GM21619 (cell line): ENCODE measurements around the gene LAMA2.

Experiments
- ATAC-seq: cut with Tn5 transposase; IDR thresholded peaks from one replicate; pipeline ENCODE4 v1.9.1; 2021; ENCODE audit not compliant: unreplicated experiment

Gene LAMA2

DNA sequence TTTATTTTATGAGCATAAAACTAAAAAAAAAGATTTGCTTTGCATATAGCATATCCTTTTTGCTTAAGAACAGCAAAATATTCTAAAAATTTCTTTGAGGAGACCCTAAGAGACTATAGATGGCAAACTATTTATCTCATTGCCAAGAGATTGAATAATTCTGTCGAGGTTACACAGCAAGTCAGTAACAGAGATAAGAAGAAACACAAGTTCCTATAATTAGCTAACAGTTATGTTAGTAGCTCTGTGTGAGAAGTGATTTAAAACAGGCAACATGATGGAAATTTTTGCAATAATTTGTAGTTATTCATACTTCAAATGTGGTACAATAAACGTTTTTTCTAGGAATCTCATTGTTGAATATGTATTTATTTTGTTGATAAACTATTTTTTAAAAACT is 9.1 kb downstream of the LAMA2 start:
- no peak for ATAC-seq

DNA sequence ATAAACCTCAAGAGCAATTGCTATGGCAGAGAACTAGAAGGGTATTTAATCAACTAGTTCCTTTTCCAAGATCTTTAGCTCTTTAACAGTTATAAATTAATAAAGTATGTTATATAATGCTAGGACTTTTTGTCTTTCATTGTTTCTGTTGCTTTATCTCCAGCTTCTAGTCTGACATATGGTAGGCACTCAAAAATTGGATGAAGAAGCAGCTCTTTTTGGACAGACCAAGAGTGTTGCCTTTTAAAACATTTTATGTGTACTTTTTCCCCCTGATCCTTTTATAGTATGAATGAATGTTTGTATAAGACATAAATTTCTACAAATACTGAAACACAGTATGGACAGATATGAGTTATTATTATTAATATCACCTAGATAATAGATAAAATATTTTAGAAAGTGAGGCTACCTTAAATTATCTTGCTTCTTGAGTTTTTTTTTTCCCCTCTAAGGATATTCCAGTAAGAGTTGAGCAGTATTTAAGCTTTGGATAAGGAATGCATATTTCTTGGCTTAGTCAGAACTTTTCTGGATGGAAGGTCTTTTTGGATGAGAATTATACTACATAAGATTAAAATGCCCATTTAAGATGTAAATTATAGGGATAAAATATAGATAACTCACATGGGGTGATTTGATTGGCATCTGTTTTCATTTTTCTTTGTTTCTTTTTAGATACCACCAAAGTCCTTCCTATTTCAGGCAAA is 16.6 kb downstream of the LAMA2 start:
- no peak for ATAC-seq

DNA sequence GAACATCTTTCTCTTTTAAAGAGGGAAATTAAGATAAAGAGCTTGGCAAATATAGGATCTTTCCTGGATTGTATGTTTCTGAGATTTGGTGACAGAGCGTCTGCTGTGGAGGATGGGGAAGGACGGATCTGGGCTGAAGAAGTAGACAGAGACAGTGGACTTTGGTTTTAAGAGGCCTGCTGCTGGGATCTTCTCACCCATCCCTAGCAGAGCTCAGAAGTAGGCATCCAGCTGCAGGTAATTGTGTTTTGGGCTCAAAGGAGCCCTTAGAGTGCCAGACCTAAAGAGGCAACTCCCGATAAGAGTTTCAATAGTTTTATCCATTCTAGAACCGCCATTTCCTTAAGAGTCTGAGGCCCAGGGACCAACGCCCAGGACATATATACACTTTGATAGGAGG is 20.8 kb downstream of the LAMA2 start:
- no peak for ATAC-seq

DNA sequence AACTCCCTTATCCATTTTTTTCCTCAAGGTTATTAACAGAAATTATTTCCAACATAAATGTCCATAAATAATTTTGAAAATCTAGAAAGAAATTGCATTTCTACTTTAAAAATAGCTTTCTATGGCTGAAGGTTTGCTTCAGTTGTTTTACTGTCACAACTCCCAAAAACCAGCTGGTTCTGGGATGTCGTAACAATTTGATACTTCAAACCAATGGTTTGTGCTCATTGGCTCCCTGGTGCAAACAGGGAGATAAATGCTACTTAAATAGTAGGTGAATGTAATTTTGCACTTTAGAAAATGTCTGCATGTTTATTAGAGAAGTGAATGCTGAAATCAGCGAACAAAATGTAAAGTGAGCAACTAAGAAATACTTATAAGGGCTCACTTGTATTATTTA is 31.1 kb downstream of the LAMA2 start:
- no peak for ATAC-seq

DNA sequence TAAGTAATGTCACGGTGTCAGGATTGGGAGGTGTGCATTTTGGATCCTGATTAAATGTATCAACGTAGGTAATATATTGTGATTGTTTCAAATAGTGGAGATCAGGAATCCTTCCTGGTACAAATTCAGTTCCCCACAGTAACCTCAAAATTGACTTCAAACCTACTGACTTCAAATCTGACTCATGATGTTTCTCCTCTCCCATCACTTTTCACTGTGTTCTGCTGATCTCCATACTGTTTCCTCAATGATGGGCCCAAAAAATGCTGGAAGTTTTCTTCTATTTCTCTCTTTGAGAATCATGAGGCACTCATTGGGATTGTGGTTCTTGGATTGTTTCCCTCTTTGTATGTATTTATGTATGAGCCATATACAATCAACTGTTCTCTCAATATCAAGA is 35.9 kb downstream of the LAMA2 start:
- ATAC-seq, result no peak

DNA sequence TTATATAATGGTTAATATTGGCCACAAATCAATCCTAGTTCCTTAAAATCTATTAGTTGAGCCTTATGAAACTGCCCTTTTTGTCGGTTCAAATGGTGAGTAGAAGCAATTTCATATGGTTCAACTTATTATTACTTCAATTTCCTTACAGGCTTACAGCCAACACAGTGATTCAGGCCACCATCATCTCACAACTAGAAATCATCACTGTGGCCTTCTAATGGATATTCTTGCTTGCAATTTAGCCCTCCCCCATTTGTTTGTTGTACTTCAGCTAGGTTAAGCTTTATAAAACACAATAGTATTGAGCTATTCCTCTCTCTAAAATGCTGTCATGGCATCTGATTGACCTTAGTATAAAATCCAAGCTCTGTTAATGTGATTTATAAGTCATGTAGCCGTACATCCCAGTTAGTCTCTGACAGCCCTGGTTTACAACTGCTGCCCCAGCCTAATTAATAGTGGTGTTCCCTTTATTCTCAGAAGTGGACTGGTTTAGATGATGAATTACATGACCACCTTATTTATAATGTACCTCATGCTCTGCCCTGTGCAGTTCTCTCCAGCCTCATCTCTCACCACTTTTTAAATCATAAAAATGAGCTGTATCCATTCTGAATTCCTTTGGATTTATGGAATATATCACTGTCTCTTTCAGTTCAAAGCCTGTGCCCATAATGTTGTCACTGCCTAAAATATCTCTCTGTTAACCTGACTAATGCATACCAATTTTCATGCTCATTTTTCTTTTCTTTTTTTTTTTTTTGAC is 36.7 kb downstream of the LAMA2 start:
- ATAC-seq, result no peak

DNA sequence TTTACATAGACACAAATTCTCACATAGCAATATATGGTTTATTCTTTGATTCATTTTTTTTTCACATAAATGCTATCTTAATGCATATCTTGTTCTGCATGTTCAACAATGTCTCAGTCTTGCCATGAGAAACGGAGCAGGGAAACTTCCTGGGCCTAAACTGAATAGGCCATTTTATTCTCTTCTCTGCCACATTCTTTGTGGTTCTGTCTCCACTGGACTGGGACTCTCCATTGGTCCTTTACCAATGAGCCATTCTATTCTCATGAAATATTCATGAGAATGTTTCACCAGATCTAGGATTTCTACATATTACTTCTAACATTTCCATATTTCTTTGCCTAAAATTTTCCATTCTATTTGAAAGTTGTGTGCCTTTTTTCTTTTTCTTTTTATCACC is 42.8 kb downstream of the LAMA2 start:
- ATAC-seq, result no peak

DNA sequence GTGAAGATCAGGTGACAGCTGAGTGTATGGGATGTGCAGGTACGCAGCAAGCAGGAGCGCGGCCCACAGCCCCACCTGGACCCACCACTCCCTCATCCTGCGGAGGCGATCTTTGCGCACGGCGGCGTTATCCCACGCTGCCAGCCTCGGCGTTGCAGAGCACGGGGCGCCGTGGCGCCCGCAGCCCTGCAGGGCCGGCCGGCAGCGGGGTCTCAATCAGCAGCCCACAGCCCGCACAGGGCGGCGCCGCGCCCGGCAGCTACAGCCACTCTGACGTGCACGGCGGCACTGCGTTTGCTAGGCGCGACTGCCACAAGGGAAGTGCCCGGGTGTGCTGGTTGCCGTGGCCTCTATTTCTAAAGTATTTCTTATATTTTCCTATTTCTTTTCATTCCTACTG is 46.9 kb downstream of the LAMA2 start:
- no peak for ATAC-seq

DNA sequence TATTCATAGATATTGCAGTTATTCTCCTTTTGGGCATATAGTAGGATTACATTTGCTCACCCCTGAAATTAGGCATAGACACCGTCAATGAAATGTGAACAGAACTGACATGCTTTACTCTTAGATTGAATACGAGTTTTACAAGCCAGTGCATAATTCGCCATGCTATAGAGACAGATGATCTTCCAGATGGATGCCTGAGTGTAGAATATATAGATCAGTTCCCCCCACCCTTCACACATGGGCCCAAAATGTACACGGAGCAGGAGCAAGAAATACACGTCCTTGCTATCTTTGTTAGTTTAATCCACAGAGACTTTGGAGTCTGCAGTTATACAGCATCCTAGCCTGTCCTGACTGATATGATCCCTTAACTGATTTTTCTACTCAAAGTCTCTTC is 47.4 kb downstream of the LAMA2 start:
- no peak for ATAC-seq

DNA sequence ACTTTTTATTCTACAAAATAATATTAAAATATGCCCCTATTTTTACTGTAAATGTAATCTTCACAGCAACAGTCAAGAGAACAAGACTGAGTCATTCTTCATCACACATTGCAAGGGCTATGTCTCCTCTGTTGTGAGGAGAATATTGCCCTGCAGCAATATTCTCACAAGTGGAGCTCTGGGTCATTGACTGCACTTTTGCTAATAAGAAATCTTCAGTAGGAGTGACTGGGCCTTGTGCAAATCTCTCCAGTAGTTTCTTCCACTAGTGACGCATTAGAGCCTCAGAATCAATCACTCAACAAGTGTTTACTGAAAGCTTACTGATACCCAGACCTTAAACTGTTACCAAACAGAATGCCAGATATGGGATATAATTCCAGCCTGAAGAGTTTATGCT is 49.1 kb downstream of the LAMA2 start:
- no peak for ATAC-seq

DNA sequence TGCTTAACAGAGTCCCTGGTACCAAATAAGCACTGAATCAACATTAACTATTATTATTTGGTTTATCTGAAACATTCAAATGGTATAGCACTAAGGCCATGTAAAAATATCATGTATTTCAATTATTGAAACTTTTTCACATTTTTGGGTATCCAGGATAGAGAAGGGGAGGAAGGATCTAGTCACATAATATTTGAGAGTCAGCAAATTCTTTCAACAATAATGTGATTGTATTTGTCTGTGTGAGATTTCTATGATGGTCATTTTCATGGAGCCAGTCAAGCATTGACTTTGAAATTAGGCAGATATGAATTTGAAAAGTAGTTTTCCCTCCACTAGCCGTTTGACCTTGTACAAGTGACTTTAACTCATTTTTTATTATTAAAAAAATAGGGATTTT is 67.9 kb downstream of the LAMA2 start:
- ATAC-seq, result no peak

DNA sequence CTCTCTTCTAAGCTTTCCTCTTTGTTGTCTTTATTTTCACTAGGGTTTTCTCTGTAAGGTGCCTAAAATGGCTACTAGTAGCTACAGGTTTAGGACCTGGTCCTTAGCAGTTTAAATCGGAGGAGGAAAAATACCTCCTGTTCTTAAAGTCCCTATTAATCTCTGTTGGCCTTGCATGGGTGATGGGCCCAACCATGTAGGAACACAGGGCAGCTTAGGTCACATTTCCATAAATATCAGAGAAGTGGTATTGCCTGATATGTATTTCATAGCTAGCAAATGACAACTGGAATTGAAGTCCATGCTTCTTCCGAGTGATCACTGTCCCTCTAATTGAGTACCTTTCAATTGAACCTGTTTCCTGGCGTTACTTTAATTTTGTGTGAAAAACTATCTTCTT is 70.0 kb downstream of the LAMA2 start:
- ATAC-seq, result no peak

DNA sequence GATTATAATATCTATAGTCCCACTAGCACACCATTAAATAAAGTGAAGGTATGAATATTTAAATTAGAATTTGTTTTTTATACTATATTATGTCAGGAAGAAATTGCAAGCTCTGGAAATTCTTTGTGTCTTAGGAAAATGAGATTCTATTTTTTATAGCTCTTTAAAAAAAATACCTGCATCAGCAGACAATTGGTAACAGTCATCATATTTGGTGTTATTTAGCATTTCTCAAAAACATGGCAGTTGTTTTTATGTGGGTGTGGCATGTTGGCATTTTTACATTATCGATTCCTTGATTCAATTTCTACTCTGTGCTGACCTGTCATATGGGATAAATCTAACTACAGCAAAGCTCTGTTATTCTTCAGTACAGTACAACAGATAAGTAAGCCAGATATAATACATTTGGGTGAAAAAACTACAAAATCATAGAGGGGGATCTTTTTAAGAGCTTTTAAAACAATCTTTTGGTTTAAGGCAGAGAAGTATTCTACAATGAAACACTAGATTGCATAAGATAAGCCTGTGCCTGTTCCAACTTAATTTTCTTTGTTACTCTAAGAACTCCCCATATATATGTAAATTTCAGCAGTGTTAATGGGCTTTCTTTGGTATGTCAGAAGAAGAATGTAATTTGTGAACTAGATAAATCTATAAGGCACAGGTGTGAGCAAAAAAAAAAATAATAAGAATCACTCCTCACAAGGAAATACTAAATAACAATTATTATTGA is 71.5 kb downstream of the LAMA2 start:
- no peak for ATAC-seq

DNA sequence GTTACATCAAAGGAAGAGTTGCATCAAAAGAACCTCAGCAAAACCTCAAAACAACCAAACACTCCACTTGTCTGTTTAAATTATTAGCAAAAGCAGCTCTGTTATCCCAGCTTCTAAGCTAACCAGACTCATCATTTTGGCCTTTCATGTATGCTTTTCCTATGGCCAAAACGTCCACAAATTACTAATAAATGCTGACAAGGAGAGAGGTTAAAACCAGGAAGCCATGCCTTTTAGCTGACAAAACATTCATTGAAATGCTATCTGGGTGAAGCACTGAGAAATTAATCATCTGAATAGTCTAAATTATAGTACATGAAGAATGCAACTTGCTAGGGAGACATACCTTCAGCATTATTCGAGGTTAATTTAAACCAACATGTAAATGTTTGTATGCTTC is 80.6 kb downstream of the LAMA2 start:
- no peak for ATAC-seq

DNA sequence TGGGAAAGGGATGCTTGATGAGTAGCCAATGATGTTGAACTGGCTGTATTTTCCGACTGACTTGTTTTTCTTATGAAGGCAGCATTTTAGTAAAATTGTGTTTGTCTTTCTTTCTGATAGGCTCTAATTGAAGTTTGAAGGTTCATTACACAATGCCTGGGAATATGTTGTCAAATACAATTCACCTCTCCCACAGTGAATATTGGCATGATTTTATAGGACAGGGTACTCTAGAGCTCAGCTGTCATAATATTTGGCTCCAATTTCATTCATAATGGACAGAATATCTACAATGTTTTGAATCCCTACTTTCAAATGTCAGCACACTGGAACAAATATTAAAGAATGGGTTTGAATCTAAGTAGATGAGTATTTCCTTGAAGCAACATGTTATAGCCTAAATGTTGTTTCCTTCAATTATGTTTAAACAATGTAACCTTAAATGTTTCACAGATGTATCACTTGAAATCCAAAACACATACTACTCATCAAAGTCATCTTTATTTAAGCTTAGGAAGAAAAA is 81.4 kb downstream of the LAMA2 start:
- no peak for ATAC-seq

DNA sequence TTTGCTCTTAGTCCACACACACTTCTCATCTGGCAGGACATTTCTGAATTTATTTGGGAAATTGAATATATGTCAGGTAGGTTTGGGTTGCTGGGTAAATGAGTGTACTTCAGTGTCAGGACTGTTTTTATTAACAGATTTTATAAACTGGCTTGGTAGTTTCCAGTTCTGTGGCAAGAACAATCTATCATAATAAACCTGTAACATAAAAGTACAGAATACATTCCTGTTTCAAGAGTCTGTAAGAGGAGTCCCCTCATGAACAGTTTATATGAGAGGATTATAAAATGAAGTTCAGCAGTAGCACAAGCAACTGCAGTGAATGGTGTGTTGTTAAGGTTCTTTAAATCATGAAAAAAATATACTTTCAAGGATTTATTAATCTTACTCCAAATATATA is 81.8 kb downstream of the LAMA2 start:
- no peak for ATAC-seq

DNA sequence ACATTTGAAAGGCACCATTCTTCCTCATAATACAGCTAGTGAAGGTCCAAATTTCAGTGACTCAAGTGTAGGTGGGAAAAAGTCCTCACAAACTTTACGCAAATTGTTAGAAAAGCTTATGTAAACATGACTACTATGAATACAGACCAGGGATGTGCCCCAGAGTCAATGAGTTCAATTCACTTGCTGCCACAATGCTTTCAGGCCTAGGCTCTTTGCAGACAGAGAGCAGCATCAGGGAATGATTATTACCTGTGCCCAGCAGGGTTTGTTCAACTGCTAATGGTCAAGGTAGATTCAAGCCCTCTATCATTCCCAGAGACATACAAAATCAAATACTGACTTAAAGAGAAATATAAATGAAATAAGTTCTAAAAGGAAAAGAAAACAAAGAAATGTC is 84.0 kb downstream of the LAMA2 start:
- ATAC-seq, result no peak

DNA sequence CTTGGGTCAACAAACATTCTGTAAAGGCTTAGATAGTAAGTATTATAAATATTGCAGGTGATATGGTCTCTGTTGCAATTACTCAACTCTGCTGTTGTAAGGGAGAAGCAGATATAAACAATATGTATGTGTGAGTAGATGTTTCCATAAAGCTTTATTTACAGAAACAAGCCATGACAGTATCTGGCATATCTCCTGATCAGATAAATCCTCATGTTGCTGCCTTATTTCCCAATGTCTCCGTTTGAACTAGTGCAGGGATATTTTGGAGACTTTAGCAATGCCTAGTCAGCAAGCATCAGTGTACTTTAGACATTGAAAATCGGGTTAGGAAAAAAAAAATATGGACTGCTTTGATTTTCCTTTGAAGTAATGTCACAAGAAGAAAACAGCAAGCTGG is 96.1 kb downstream of the LAMA2 start:
- ATAC-seq, result no peak

DNA sequence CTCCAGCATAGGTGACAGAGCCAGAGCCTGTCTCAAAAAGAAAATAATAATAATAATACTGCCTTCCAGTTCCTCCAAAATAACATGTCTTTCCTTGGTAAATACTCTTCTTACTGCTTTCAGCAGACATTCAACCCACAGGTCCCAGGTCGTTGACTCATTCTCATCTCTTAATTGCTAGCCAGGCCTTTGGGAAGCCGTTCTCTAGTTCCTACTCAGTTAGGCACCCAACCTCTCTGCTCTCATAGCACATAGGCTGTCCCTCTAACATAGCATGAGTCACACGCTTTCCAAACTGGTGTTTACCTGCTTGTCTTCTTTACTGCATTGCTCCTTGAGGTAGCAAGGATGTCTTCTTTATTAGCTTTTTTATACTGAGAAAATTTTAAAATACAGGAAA is 98.8 kb downstream of the LAMA2 start:
- ATAC-seq, result no peak

DNA sequence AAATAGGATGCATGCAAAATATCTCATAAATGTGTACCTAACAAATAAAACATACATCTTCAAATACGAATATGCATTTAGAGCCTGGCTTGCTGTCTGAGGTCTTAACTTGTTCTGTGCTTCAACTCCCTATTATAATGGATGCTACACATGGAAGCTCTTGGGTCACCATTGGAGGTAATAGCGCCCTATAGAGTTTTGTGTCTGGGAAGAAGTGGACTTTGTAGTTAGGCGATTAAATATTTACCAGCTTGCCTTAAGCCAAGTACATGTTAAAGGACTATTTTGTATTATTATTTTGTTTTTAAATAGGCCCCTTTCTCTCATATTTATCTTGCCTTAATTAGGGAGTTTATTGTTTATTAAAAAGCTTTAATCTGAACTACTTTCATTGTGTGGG is 107.4 kb downstream of the LAMA2 start:
- ATAC-seq, result no peak

DNA sequence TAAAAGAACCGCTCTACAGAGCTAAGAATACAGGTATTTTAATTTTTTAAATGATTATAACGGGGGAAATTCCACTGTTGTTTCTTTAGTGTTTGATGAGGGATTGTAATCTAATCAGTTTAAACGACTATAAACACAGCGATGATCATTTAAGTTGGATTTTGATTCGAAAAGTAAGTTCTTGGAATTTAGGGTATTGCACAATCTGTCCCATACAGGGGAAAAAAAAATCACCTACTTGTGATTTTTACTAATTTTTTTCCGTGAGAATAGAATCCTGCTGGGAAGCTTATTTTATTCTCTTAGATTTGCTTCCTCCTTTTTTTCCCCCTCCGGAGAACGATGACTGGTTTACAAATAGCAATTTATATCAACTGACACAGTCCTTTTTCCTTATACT is 108.0 kb downstream of the LAMA2 start:
- no peak for ATAC-seq

DNA sequence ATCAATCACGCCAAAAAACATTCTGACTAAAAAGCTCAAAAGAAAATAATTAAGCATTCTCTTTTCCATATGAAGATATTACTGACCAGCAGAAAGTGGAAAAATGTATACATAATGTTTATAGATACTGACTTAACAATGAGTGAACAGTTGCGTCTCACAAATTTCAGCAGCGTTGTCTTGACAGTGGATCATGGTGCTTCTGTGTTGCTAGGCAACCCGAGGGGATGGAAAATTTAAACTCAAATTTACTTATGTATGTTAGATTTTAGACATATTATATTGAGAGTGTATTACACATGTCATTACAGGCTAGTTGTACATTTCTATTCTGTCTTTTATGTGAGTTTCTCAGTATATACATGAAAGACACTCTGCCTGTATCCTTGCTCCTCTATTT is 110.2 kb downstream of the LAMA2 start:
- ATAC-seq, result no peak
